B cell (primary cell): ENCODE results near the gene PNPO. TPM values are rescaled to one million over a fixed set of nuclear protein-coding genes. Genes with fewer than 3 reads are reported as not detected.

Experiments used
- ATAC-seq: fragments of 200-7000 bp; cut with Tn5 transposase; one replicate; pipeline ENCODE4 v1.10.0; 2021; ENCODE audit warnings: low read depth, mild to moderate bottlenecking, moderate number of reproducible peaks, moderate library complexity
- CTCF ChIA-PET: fragments of 350-600 bp; sonication (Branson Sonifier 250); formaldehyde crosslinking; loops from one replicate; lab custom pipeline; 2021; ENCODE audit warnings: antibody characterized with exemption, inconsistent platforms; lab: Charles Lee
- POLR2A ChIA-PET: fragments of 350-600 bp; sonication (Branson Sonifier 250); formaldehyde crosslinking; loops from one replicate; lab custom pipeline; 2021; ENCODE audit warnings: antibody characterized with exemption; lab: Charles Lee
- DNase-seq: peaks from one replicate; pipeline ENCODE4 v3.0.0; 2013
- H2AFZ ChIP-seq: 2 replicates; pipeline ENCODE4 v1.6.1; 2012; ENCODE audit warnings: mild to moderate bottlenecking, low read depth, low read length; ENCODE audit not compliant: insufficient read depth, poor library complexity, severe bottlenecking
- H3K27ac ChIP-seq, 2 donors: 1 replicate in 1 of 2; 2 replicates in 1 of 2; pipeline ENCODE4 v1.5.1; 2012 to 2013; ENCODE audit warnings: low read length in 2 of 2, mild to moderate bottlenecking in 2 of 2, moderate library complexity in 1 of 2
- H3K27me3 ChIP-seq, 4 experiments: fragments of 200-600 bp in 1 of 4; sonication (generic) in 1 of 4; replicated peaks in 1 of 4; 1 replicate in 2 of 4; 2 replicates in 2 of 4; pipeline versions ENCODE4 v1.6.1 to v1.7.0; 2013 to 2016; ENCODE audit warnings: low read length in 3 of 4, mild to moderate bottlenecking in 2 of 4, mixed read lengths in 1 of 4, moderate library complexity in 1 of 4; ENCODE audit not compliant: insufficient read depth in 4 of 4, control insufficient read depth in 3 of 4; ENCODE audit errors: control extremely low read depth in 1 of 4
- H3K36me3 ChIP-seq, 2 experiments: replicated peaks in 1 of 2; 1 replicate in 1 of 2; 2 replicates in 1 of 2; pipeline versions ENCODE4 v1.6.1 to v1.7.1; 2013; ENCODE audit warnings: low read length in 1 of 2; ENCODE audit not compliant: insufficient read depth in 2 of 2, control insufficient read depth in 1 of 2; ENCODE audit errors: control extremely low read depth in 1 of 2, extremely low read depth in 1 of 2
- H3K4me1 ChIP-seq, 2 donors: fragments of 200-600 bp in 1 of 2; sonication (generic) in 1 of 2; 1 replicate in 1 of 2; 2 replicates in 1 of 2; pipeline versions ENCODE4 v1.5.1 to v1.6.1; 2013 to 2017; ENCODE audit warnings: low read length in 2 of 2; ENCODE audit not compliant: control insufficient read depth in 2 of 2, insufficient read depth in 2 of 2
- H3K4me2 ChIP-seq: replicated peaks from 2 replicates; pipeline ENCODE3; 2012; ENCODE audit warnings: mild to moderate bottlenecking, low read depth, low read length; ENCODE audit not compliant: poor library complexity, severe bottlenecking
- H3K4me3 ChIP-seq, 5 experiments: fragments of 200-600 bp in 1 of 5; sonication (generic) in 1 of 5; 1 replicate in 3 of 5; 2 replicates in 2 of 5; pipeline versions ENCODE4 v1.5.1 to v1.7.0; 2011 to 2016; ENCODE audit warnings: low read length in 4 of 5, mild to moderate bottlenecking in 4 of 5, low read depth in 2 of 5, control low read depth in 1 of 5, moderate library complexity in 1 of 5; ENCODE audit not compliant: insufficient read depth in 1 of 5; ENCODE audit errors: control extremely low read depth in 1 of 5, extremely low read depth in 1 of 5
- H3K79me2 ChIP-seq: fragments of 200-600 bp; sonication (generic); one replicate; pipeline ENCODE4 v1.6.0; 2016; ENCODE audit warnings: low read length; ENCODE audit not compliant: control insufficient read depth, insufficient read depth
- H3K9ac ChIP-seq: fragments of 200-600 bp; sonication (generic); 2 replicates; pipeline ENCODE4 v1.6.1; 2017; ENCODE audit warnings: mild to moderate bottlenecking, low read length, moderate library complexity
- H3K9me3 ChIP-seq, 3 donors: one replicate each; pipeline versions ENCODE4 v1.6.1 to v1.7.1; 2013; ENCODE audit warnings: low read length in 2 of 3; ENCODE audit not compliant: control insufficient read depth in 2 of 3, insufficient read depth in 1 of 3; ENCODE audit errors: control extremely low read depth in 1 of 3
- H4K20me1 ChIP-seq: 2 replicates; pipeline ENCODE4 v1.6.0; 2012; ENCODE audit warnings: mild to moderate bottlenecking, low read length; ENCODE audit not compliant: insufficient read depth, control insufficient read depth, poor library complexity, severe bottlenecking
- H3K27ac Mint-ChIP-seq: one replicate; pipeline ENCODE4 v1.8.0; 2021; ENCODE audit warnings: mixed read lengths
- H3K27me3 Mint-ChIP-seq: one replicate; pipeline ENCODE4 v1.8.0; 2021; ENCODE audit warnings: mixed read lengths
- H3K4me1 Mint-ChIP-seq: one replicate; pipeline ENCODE4 v1.8.0; 2021; ENCODE audit warnings: mixed read lengths
- H3K4me3 Mint-ChIP-seq: one replicate; pipeline ENCODE4 v1.8.0; 2021; ENCODE audit warnings: mixed read lengths
- H3K9me3 Mint-ChIP-seq: one replicate; pipeline ENCODE4 v1.8.0; 2022; ENCODE audit warnings: mixed read lengths; ENCODE audit not compliant: insufficient read depth
- CTCF ChIP-seq: fragments of 200-600 bp; IDR thresholded peaks from one replicate; pipeline ENCODE4 v1.8.0; 2022; ENCODE audit warnings: antibody characterized with exemption, mild to moderate bottlenecking
- EZH2 ChIP-seq: IDR thresholded peaks from 2 replicates; pipeline ENCODE4 v1.6.1; 2012; ENCODE audit warnings: borderline replicate concordance, low read depth, mild to moderate bottlenecking, moderate library complexity, low read length; ENCODE audit not compliant: insufficient read depth, poor library complexity, severe bottlenecking
- whole genome bisulfite sequencing: methylation state at CpG from one replicate; pipeline ENCODE4 v1.1.5; 2013; ENCODE audit warnings: missing lambda C conversion rate; ENCODE audit not compliant: insufficient coverage; 5-methylcytosine and 5-hydroxymethylcytosine counted together
- intact Hi-C: fragments of 100-400 bp; cut with micrococcal nuclease; formaldehyde crosslinking; loops from one replicate; pipeline ENCODE4 v1.10.0; 2022
- polyA plus RNA-seq: library from polyadenylated mRNA; depleted of rRNA; stranded (reverse); fragments of >200 nt; gene quantifications from 2 replicates; pipeline ENCODE4 v1.2.3, GENCODE V29; 2012
- total RNA-seq, 2 donors: library from RNA; stranded (reverse); fragments of 120-200 nt in 1 of 2; gene quantifications; 1 replicate in 1 of 2; 2 replicates in 1 of 2; pipeline versions ENCODE4 v1.2.3 to v1.2.4, GENCODE V29; 2013 to 2022

Gene PNPO
- total and polyA plus RNA-seq, 2 donors (not counting 1 experiment from before 2014, with no cell fraction given) = 8.0 to 14.7 TPM

DNA sequence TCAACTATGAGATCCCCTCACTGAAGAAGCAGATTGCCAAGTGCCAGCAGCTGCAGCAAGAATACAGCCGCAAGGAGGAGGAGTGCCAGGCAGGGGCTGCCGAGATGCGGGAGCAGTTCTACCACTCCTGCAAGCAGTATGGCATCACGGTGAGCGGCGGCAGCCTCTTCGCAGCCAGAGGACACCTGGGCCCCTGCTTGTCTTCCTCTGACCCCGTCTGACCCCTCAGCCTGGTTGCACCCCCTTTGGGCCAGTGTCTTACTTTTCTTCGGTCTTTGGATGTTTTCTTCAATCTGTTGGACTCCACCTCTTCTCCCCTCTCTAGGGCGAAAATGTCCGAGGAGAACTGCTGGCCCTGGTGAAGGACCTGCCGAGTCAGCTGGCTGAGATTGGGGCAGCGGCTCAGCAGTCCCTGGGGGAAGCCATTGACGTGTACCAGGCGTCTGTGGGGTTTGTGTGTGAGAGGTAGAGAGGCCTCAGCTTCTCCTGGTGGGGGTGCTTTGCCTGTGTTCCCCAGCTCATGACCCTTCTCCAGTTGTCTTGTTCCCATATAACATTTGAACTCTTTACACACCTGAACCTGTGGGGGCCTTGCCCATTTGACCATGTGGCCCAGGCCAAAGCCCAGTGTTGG, 33.9 kb downstream of the PNPO start:
- H3K36me3 ChIP-seq = peaks cover 2 to 57% of the 10 kb centered on the region in 2 experiments
- ChIA-PET CTCF (interaction anchor here (2.0 to 2.7 kb wide), 2 partner anchors 26 to 43 kb away, joined by 8 read pairs; no protein-coding TSS in a partner anchor), POLR2A (no interaction called here)
- H4K20me1 ChIP-seq = no peaks in the 10 kb centered on the region
- Mint-ChIP-seq H3K4me1 (peaks cover 20% of the 10 kb centered on the region), H3K27ac (no peak overlapping the region), H3K4me3 (no peak overlapping the region), H3K27me3 (no peaks in the 10 kb centered on the region), H3K9me3 (no peaks in the 10 kb centered on the region)
- no peak for ATAC-seq
- no peak overlapping the region for H3K4me2 ChIP-seq
- no peak for DNase-seq
- no peak overlapping the region for H3K9ac ChIP-seq
- no peak overlapping the region for H3K27ac ChIP-seq
- H3K9me3 ChIP-seq = no peaks in the 10 kb centered on the region
- WGBS = 93% methylated on average over 12 of the region's 15 CpGs
- intact Hi-C loops = no loop called here
- no peak overlapping the region for H2AFZ ChIP-seq
- H3K79me2 ChIP-seq = peaks cover 16% of the 10 kb centered on the region
- peaks cover 13 to 23% of the 10 kb centered on the region in 2 donors for H3K4me1 ChIP-seq
- H3K27me3 ChIP-seq = no peaks in the 10 kb centered on the region
- TF ChIP-seq CTCF = no peak
- no peak for TF ChIP-seq EZH2
- H3K4me3 ChIP-seq = no peak overlapping the region

DNA sequence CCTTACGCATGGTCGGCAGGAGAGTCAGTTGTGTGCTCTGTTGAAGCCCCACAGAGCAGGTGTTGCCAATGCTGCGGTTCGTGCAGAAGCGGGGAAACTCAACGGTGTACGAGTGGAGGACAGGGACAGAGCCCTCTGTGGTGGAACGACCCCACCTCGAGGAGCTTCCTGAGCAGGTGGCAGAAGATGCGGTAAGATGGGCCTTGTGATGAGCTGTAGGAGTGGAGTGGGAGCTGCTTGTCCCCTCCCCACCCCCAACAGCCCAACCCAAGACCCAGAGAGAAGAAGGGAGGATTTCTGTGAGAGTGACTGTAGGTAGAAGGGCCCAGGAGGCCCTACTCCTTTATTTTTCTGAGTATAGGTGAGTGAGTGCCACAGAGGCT, 34.4 kb downstream of the PNPO start:
- 96% methylated on average over 9 of the region's 10 CpGs for WGBS
- peaks cover 17% of the 10 kb centered on the region for H3K4me1 Mint-ChIP-seq
- ATAC-seq (no peak), DNase-seq (no peak)
- Histone ChIP-seq H3K27ac (no peak overlapping the region), H3K36me3 (peaks cover 2 to 62% of the 10 kb centered on the region in 2 experiments), H3K9ac (no peak overlapping the region), H3K9me3 (no peaks in the 10 kb centered on the region), H2AFZ (no peak overlapping the region), H3K27me3 (no peaks in the 10 kb centered on the region), H4K20me1 (no peaks in the 10 kb centered on the region), H3K4me3 (no peak overlapping the region), H3K79me2 (peaks cover 14% of the 10 kb centered on the region), H3K4me1 (peaks cover 12 to 20% of the 10 kb centered on the region in 2 donors), H3K4me2 (no peak overlapping the region)
- H3K9me3 Mint-ChIP-seq = no peaks in the 10 kb centered on the region
- intact Hi-C loops = no loop called here
- POLR2A ChIA-PET = no interaction called here
- no peak for TF ChIP-seq EZH2
- TF ChIP-seq CTCF = no peak
- no peak overlapping the region for H3K4me3 Mint-ChIP-seq
- CTCF ChIA-PET = interaction anchor here (0.8 to 2.7 kb wide), 3 partner anchors 26 to 42 kb away, joined by 3 to 8 read pairs (median 8); no protein-coding TSS in a partner anchor
- H3K27ac Mint-ChIP-seq = no peak overlapping the region
- H3K27me3 Mint-ChIP-seq = no peaks in the 10 kb centered on the region
